ENCODE data around the gene HDAC4. TPM values are rescaled to one million over a fixed set of nuclear protein-coding genes. Genes with fewer than 3 reads are reported as not detected.
A peak's percentile ranks its signal among the peaks of the same experiment; 100 is the strongest.

Gene HDAC4
- total RNA-seq, 1 experiment from 2014 or later: 11.3 TPM

DNA sequence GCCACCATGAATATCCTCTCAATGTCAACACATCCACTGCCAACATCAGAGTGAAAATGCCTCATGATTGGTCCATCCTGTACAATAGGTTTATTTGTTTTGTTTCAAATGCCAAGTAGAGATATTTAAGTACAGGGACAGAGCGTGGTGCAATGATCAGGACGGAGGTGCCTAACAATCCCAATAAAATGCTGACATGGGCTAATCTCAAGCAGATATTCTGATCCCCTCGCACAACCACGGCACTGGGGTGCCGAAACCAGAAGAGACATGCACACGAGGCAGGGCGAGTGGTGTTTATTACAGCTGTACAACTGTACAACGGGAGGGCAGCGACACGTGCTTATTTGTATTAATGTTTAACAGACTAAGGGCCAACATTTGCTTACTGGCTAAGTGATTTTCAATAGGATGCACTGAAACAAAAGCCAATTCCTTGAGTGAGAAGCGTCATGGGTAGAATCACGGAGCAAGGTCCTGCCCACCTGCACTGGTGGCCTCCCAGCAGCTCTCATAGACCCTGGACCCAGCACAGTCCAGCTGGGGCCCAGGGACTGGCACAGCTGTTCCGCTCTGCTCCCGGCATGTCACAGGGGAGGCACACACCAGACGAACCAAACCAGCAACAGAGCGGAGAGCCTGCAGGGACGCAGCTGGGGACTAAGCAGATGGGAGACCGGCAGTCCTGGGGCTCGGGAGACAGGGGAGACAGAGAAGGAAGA lies 101.4 kb downstream of the HDAC4 start:
- Histone ChIP-seq H3K9me3 (replicated peaks) (no peaks in the 10 kb centered on the region), H3K4me1 (peaks cover 34% of the 10 kb centered on the region), H3K27ac (no peak overlapping the region), H3K27me3 (no peaks in the 10 kb centered on the region), H3K36me3 (no peaks in the 10 kb centered on the region), H3K4me3 (no peak overlapping the region)
- DNase-seq: peak; percentile 43 to 65

DNA sequence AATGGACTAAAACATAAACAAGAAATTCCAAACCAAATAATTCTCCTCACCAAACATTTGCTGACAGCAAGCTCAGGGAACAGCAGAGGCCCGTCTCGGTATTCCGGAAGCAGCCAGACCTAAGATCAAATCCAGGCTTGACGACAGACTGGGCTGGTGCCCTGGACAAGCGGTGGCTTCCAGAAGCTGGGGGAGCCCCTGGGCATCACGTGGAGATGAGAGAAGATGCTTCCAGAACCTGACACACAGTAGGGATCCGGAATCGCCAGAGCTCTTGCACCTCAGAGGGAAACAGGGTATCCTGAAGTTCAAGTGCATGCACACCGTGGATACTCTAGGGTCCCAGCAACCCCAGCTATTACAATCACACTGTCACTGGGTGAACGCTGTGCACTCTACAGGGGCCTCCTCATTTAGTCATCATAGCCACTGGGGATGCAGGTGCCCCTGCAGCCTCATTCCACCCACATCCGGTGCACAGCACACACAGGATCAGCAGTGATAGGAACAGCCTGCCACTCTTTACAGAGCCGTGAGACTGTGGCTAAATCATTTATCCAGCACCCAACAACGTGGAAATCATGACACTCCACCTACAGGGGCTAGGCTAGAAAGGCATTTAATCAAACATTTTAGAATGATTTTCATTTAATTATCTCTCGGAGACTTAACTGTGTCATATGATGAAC lies 102.6 kb downstream of the HDAC4 start:
- peaks cover 24% of the 10 kb centered on the region for H3K4me1 ChIP-seq
- DNase-seq: no peak

DNA sequence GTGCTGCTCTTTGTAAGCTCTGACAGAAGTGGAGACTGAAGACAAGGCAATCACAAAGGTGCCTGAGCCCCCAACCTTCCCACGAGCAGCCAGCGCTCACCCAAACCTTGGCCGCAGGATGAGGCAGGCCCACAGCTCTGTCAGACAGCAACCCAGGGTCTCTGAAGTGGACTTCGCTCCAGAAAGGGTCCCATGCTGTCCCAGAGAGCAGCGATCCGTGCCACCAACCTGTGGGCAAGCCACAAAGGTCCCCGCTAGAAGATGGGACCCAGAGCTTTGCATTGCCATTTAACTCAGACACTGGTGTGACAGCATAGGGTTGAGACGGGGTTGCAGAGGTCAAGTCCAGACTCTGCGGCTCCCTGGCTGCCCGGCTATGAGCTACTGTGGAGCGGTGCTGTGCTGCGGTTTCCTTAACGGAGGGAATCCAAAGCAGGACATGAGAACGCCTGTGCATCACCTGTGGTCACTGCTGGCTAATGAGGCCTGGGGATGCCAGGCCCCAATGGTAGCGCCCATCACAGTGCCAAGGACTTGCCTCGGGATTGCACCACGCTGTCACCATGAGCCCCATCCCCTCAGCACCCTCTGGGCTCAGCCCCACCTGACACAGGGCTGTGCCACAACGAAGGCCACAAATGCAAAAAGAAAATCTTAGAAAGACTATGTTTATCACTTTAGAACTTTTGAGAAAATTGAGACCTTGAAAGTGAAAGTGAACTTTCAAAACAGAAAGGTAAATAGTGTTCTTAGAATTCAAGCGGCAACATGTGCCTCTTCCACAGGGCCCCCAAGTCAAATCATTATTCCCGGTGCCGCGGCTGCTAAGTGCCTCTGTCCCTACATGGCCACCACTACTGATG lies 103.4 kb downstream of the HDAC4 start:
- peaks cover 16% of the 10 kb centered on the region for H3K4me1 ChIP-seq
- no peaks in the 10 kb centered on the region for H3K36me3 ChIP-seq
- DNase-seq: no peak
- no peaks in the 10 kb centered on the region for H3K9me3 ChIP-seq (replicated peaks)
- H3K27ac ChIP-seq: no peak overlapping the region
- H3K4me3 ChIP-seq: no peak overlapping the region
- no peaks in the 10 kb centered on the region for H3K27me3 ChIP-seq

More for the DNA sequence above, 102.6 kb downstream of the HDAC4 start:
- H3K4me3 ChIP-seq: no peak overlapping the region
- no peaks in the 10 kb centered on the region for H3K9me3 ChIP-seq (replicated peaks)
- no peak overlapping the region for H3K27ac ChIP-seq
- no peaks in the 10 kb centered on the region for H3K27me3 ChIP-seq
- H3K36me3 ChIP-seq: no peaks in the 10 kb centered on the region

DNA sequence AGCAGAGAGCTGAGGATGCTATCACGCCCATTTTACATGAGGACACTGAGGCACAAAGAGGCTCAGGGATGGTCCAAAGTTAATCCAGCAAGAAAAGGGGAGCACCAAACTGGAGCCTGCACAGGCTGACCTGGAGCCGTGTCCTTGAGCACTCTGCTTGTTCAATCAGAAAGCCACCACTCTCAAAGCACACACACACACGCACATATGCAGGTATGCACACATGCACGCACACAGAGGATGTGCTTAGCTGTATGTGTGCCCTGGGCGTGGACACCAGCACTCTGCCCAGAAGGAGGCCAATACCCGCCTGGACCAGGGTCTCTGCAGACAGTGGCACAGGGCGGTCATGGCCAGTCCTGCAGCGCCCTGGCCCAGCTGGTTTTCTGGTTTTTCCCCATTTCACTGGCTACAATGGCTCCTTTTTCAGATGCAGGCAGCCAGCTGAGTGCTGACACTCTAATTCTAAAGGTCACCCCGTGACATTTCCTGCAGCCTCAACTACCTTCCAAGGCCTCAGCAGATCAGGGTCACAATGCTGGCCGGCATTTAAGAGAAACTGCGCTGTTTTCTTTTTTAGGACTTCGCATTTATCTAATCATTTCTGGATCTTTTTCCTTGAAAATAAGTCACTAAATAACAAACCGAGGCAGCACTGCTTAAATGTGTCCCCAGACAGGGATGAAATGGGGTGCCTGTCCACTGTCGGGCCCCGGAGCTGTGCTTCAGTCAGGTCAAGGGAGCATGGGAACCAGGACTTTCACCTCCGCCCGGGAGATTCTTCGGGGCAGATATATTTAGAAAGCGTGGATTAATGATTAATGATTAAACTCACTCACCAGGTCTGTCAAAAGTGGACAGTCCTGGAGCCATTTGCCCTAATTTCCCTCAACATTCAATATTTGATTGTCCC lies 104.5 kb downstream of the HDAC4 start:
- peaks cover 13% of the 10 kb centered on the region for H3K4me1 ChIP-seq

DNA sequence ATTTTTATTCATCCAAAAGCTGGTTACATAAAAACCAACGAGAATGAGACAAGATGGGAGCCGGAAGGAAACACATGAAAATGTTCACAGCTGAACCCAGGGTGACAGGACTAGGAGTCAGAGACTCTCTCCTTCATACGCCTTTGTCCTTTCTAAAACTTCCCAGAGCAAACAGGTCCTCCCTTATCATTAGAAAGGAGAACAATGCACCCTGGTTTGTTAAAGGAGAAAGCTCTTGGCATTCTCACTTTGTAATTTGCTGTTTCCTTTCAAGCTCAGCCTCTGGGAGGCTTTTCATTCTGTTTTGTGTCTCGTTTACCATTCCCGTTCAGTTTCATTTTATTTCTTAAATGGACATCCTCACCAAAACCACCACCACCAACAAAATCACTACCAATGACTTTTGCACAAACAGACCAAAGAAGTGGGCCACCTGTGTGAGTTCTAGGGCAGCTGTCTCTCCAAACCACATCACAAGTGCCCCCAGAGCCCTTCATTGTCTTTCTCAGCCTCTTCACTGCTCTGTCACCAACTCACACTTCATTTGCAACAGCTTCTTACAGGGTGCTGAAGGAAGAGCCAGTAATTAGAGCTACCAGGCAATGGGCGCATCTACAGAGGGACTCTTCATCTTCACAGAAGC lies 105.3 kb downstream of the HDAC4 start:
- no peak overlapping the region for H3K27ac ChIP-seq
- H3K36me3 ChIP-seq: no peaks in the 10 kb centered on the region
- no peaks in the 10 kb centered on the region for H3K9me3 ChIP-seq (replicated peaks)
- peak in 1 of 2 experiments; percentile 1 for DNase-seq
- H3K4me3 ChIP-seq: no peak overlapping the region
- peaks cover 19% of the 10 kb centered on the region; the same call in 1 of the 2 replicates for H3K4me1 ChIP-seq
- no peaks in the 10 kb centered on the region for H3K27me3 ChIP-seq

More for the DNA sequence above, 104.5 kb downstream of the HDAC4 start:
- no peak for DNase-seq
- H3K36me3 ChIP-seq: no peaks in the 10 kb centered on the region
- no peak overlapping the region for H3K4me3 ChIP-seq
- no peak overlapping the region for H3K27ac ChIP-seq
- no peaks in the 10 kb centered on the region for H3K27me3 ChIP-seq
- no peaks in the 10 kb centered on the region for H3K9me3 ChIP-seq (replicated peaks)

DNA sequence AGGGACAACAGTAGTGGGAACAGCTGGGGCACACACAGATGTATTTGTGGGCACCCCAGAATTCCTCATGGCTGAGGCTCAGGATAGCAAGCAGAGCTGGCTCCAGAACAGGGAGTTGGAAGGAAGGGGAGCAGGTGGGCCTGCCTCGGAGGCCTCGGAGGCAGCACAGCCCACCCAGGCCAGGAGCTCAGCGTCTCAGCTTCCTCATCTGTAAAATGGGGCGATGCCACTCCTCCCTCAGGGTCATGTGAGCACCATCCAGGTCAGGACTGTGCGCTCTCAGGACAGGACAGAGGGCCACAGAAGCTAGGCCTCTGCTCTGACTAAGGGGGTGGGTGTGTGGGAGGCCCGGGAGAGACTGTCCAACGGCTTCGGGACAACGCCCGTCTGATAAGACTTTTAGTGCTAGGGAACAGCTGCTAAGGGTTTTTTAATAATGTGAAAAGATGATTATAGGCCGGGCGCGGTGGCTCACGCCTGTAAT lies 106.2 kb downstream of the HDAC4 start:
- no peak overlapping the region for H3K4me3 ChIP-seq

DNA sequence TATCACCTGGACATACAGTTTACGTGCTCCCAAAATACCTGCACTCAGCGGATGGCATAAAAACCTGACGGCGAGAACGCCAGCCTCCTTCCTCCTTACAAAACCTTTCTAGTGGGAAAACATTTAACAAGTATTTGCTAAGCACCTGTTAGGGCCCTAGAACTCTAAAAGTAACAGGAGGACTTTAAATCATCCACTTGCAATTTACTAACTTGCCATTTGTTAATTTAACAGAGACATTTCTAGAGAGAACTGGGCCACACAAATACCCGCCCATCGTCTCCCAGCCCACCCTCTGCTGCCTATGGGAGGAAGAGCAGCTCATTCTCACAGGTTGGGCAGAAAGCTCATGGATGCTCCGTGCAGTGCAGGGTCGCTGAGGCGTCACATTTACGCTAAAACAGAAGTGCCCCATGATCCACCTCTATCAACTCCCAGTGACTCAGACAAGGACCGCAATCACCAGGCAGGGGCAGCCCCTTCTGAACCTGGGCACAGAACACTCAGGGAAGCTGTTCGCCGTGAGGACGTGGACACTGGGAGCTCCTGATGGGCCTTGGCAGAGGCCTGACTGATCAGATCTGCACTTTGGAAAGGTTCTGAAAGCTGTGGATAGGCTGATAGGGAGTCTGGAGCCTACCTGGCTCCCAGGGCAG lies 106.9 kb downstream of the HDAC4 start:
- no peaks in the 10 kb centered on the region for H3K36me3 ChIP-seq
- peaks cover 11% of the 10 kb centered on the region for H3K4me1 ChIP-seq
- H3K27me3 ChIP-seq: no peaks in the 10 kb centered on the region
- H3K4me3 ChIP-seq: no peak overlapping the region
- H3K9me3 ChIP-seq (replicated peaks): no peaks in the 10 kb centered on the region
- H3K27ac ChIP-seq: no peak overlapping the region
- no peak for DNase-seq

More for the DNA sequence above, 106.2 kb downstream of the HDAC4 start:
- no peak overlapping the region for H3K27ac ChIP-seq
- H3K27me3 ChIP-seq: no peaks in the 10 kb centered on the region
- DNase-seq: no peak
- no peaks in the 10 kb centered on the region for H3K9me3 ChIP-seq (replicated peaks)
- H3K4me1 ChIP-seq: peaks cover 12% of the 10 kb centered on the region; the same call in 1 of the 2 replicates
- no peaks in the 10 kb centered on the region for H3K36me3 ChIP-seq

DNA sequence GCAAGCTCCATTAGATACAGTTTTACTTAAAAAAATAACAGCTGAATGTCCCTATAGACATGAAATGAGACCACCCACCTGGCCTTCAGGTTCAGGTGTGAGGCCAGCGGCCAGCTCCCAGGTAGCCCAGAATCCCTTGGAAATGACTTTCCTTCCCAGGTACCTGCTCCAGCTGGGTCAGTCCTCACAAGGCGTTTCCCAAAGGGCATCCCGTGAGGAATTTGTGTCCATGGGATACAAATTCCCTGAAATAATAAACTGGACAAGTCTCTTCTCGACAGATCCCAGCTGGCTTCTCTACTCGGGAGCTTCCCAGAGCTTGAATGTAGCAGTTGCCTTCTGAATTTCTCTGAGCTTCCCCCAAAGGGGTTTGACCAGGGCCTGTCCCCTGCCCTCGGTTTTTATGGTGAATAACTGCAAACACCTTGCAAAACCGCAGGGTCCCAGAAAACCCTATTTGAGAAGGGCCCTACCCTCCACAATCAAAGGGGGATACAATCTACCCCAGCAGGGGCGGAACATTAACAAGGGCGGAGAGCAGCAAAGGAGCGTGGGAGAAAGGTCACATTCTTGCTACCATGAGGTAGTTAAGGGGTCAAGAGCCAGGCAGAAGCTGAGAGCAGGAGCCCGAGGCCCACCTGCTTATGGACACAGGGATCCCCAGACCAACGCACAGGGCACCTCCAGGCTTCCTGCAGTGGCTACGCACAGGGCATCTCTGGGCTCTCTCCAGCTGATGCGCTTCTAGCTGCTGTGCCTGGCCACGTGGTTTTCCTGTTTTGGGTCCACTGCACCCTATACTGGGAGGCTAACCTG lies 107.7 kb downstream of the HDAC4 start:
- Histone ChIP-seq H3K4me1 (peaks cover 17% of the 10 kb centered on the region), H3K4me3 (no peak overlapping the region), H3K36me3 (no peaks in the 10 kb centered on the region), H3K27me3 (no peaks in the 10 kb centered on the region), H3K9me3 (replicated peaks) (no peaks in the 10 kb centered on the region), H3K27ac (no peak overlapping the region)
- no peak for DNase-seq

DNA sequence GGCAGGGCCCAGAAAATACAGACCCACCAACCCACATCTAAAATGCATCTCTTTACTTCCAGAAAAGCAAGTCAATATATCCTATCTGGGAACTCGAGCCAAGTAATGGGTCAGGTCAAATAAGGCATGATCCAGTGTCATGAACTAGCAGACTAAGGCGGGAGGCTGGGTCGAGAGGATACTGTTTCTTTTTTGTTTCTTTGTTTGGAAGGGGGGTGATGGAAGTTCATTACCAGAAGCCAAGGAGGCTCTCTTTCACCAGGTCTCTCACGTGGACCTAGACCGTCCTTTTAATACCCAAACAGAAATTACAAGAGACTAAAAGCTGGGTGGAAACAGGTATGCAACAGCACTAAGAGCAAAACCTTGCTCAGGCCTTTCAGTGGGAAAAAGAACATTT lies 108.3 kb downstream of the HDAC4 start:
- Histone ChIP-seq H3K4me1 (peaks cover 18% of the 10 kb centered on the region), H3K4me3 (no peak overlapping the region), H3K27ac (no peak overlapping the region), H3K9me3 (replicated peaks) (no peaks in the 10 kb centered on the region), H3K36me3 (no peaks in the 10 kb centered on the region), H3K27me3 (no peaks in the 10 kb centered on the region)
- DNase-seq: no peak

DNA sequence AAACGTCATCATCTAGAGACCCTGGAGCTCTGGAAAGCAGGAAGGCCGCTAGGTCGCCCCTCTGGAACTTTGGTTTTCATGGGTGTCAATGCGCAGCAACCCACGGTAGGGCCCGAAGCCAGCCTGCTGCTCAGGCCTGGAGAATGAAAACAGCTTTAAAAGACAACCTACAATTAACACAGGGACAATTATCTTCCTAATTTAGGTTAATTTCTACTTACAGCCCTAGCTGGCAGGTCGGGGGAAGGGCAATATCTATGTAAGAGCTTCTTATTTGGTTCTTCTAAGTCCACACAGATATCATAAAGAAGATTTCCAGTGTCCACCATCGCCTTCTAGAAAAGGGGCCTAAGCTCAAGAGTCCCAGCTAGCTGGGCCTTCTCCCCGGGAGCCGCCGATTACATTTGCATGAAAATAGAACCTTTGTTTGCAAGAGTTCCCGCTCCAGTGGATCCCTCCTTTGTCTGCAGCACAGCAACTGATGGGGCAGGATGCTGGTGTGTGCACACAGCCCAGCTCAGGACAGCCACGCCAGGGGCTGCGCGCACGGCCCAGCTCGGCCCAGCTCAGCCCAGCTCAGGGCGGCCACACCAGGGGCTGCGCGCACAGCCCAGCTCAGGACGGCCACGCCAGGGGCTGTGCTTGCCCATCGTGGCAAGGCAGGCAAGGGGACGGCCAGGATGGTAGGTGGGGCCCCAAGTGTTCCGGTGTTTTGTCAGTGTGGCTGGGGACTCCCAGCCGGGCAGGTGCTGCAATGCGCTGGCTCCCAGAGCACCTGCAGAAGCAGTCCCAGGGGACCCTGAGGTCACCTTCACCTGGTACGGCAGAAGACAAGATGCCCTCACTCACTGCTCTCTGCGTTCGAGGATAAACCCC lies 109.1 kb downstream of the HDAC4 start:
- Histone ChIP-seq H3K9me3 (replicated peaks) (no peaks in the 10 kb centered on the region), H3K36me3 (no peaks in the 10 kb centered on the region), H3K4me3 (no peak overlapping the region), H3K4me1 (peaks cover 18% of the 10 kb centered on the region), H3K27ac (no peak overlapping the region), H3K27me3 (no peaks in the 10 kb centered on the region)
- no peak for DNase-seq

DNA sequence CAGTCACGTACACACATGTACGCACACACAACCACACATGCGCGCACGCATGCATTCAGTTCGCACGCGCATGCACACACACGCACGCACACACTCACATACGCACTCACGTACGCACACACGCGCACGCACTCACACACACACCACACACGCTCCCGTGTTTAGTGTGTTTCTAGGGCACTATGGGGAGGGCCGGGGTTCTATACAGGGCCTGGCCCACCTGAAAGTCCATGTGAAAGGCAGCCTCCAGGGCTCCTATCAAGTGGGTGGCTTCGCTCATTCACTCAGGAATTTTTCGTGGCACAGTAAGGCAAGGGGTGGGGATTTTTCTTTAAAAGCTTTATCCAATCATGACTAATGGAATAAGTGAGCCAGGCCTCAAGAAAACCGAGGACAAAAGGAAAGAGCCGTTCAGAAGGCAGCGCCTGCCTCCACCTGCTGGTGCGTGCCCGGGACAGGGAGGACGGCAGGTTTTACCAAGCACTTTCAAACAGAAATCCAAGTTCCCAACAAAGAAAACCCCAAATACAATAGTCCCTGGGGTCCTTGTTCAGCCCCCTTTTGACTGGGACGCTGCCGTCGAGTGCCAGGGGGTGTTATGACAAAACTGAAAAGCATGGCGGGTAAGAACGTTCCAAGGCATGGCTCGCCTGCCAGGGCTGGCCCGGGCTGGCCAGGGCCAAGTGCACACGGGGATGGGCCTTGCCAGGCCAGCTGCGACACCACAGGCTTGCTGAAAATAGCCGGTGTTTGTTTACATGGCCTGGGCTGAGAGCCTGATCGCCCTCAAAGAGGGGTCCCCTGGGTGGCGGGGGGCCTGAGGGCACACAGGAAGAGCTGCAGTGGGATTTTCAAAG lies 110.0 kb downstream of the HDAC4 start:
- no peak overlapping the region for H3K27ac ChIP-seq
- no peaks in the 10 kb centered on the region for H3K36me3 ChIP-seq
- no peaks in the 10 kb centered on the region for H3K9me3 ChIP-seq (replicated peaks)
- no peak overlapping the region for H3K4me3 ChIP-seq
- peak; percentile 24 to 31 for DNase-seq
- H3K27me3 ChIP-seq: no peaks in the 10 kb centered on the region
- peaks cover 18% of the 10 kb centered on the region for H3K4me1 ChIP-seq

Data from SJCRH30 (cell line).